Activated T-cell treated with anti-CD3 and anti-CD28 coated beads for 1 hour (primary cell): ENCODE measurements around the gene PPP1R3C.

ENCODE experiments used
- DNase-seq: peaks from one replicate; pipeline ENCODE4 v3.0.0-alpha.2; 2020; ENCODE audit warnings: low read depth

PPP1R3C gene

DNA sequence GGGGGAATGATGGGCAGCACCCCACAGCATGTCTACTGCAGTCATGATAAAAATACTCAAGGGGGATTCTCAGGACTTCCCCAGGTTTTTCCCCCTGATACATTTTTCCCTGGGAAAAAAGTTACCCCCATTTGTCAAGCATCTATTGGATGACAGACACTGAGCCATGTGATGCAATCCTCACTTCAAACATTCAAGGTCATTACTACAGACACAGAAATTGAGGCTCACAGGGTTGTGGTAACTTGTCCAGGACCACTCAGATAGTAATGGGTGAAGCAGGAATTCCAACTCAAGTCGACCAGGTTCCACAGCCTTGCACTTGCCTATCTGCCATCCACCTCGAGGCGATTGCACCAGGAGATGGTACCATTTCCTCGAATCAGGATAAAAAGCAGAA, 31.7 kb downstream of the PPP1R3C start:
- no peak for DNase-seq

- no peak for DNase-seq
These were observed 34.5 kb downstream of the PPP1R3C start for GRCh38 chr10:91598211-91598977.

- DNase-seq, result no peak
These were observed 35.5 kb downstream of the PPP1R3C start for GRCh38 chr10:91597197-91597881.

DNA sequence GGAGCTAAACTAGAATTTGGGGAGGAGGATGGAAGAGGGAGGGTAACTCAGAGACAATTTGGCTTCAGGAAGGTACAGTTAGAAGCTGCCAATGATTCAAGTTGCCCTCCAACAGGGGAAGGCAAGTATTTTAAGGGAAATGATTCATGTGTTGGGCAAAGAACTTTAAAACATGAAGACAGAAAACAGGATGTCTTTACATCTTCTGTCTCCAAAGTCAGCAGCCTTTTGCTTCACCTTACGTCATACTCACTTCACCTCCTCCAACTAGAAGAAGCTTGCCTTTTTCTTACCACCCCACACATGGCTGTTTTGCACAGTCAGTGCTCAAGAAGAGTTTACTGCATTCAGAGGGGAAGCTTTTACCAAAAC, 36.1 kb downstream of the PPP1R3C start:
- no peak for DNase-seq

DNA sequence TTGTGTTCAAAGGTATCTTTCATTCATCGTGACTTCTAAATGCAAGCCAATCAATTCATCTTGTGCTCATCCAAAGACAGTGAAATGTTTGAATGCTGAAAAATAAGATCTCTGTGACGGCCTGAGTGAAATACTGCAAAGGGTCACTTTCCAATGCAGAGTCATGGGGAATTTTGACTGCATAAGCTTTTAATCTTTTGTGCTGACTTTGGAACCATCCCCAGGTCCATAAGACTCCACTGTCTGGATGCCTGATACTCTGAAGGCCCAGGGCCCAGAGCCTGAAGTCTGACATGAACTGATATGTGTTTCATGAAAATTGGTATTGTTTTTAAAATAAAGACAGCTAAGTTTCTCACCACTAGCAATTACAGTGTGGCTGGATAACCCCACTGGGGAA, 39.0 kb downstream of the PPP1R3C start:
- DNase-seq, result no peak

DNA sequence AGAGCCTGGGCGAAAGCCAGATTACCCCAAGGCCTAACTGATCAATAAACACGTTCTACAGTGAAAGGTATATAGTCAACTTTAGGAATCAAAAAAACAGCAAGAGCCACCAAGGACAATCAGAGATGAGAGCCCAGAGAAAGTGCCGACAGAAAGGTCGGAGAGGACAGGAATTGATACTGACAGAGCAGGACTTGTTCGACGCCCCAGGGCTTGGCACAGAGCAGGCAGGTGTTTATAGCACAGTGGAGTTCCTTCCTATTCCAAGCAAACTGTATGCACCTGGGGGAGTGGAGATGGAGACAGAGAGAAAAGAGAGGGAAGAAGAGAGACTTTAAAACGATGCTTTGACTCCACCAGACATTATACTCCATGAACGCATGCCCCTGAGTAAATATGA, 39.5 kb downstream of the PPP1R3C start:
- no peak for DNase-seq

- no peak for DNase-seq
These were observed 40.5 kb downstream of the PPP1R3C start for GRCh38 chr10:91592266-91592975.

DNA sequence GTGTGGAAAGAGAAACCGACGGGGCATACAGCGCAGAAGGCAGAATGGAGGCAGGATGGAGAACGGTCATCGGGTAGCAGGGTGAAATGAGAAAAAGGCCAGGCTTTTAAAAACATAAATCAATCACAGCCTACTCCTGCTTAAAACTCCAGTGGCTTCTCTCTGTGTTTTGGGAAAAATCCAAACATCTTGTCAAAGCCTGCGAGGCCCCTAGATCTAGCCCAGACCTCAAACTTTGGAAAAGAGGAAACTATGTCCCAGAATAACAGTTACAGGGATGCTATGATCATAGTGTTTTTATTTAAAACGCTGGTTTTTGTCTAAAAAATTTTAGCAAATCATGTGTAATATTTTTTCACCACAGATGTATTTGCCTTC, 41.1 kb downstream of the PPP1R3C start:
- DNase-seq, result no peak

DNA sequence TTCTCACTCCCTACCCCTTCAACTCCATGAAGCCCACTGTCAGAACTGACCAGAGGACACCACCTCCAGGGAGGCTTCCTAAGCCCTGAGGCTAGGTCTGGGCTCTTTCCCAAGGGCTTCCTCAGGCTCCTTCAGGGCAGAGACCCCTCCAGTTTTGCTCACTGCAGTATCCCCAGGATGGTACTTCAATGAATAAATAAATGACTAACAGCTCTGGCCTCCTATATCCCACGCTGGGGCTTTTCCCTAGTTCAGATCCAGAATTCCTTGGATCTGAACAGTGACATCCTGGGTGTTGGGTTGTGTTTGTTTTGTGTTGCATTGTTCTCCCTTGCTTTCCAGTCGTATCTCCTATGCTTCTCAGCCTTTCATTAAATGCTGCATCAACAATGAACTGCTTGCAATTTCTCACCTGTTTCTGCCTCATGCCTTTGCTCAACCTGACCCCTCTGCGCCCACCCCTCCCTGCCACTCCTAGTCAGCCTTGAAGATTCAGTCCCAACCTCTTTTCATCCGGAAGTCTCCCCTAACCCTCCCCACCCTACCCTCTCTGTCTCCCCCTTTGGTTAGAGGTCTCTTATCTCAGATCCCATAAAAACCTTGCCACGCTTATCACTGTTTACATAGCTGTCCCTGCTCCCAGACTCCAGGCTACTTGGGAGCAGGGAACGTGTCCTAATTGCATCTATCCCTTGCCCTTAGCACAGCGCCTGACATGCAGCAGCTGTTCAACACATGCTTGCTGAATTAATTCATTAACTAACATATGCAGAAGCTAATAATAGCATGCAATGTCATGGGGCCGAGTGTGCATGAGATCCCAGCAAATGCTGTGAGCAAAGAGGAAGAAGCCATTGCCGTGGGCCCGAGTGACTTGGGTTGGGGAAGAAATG, 41.7 kb downstream of the PPP1R3C start:
- DNase-seq, result no peak

DNA sequence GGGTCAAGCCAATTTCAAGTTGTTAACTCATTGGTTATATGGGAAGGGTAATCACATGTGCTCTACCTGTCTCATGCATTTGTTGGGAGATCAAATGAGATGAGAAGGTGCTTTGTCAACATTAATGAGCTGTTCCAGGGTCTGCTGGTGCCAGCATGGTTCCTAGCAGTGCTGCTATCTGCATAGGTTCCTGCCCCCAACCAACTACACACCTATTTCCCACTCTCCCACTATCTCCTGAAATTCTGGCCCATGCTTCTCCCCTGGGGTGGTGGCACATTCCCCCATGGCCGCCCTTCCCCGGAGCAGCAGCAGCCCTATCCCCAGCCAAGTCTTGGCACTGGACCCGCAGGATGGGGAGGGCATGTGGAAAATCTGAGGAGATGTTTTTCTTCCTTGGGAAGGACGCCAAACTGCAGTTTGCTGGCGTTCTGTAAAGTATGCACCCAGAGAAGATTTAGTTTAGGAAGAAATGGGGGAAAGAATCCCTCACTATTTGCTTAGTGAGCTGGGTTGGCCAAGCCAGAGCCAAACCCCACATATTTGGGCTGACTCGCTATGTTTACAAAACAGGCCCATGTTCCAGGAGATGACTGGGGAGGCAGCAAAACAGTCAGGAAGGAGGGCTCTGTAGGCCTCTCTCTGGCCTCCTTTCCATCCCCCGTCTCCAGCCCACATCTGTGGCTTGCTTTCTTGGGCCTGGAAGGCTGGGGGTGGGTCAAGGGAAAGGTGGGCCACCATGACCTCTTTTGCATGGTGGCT, 42.5 kb downstream of the PPP1R3C start:
- no peak for DNase-seq

DNA sequence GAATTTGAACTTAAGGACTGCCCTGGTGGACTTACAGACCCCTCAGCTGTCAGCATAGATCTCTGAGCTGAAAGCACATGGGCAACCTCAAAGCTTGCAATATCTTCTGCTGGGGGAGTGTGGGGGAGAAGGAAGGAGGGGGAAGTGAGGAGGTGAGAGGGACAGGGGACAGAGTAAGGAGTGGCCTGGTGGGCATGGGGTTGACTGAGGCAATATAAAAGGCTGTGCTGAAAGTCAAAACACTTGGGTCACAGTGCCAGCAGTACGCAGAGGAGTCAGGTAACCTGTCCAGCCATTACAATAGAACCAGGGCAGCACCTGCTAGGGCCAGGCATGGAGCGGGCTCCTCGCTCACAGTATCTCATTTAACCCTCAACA, 43.2 kb downstream of the PPP1R3C start:
- no peak for DNase-seq

- no peak for DNase-seq
These were observed 43.7 kb downstream of the PPP1R3C start for GRCh38 chr10:91589015-91589657.

GRCh38 chr10:91587710-91588638, 44.9 kb downstream of the PPP1R3C start:
- no peak for DNase-seq

GRCh38 chr10:91582153-91582554, 50.7 kb downstream of the PPP1R3C start:
- no peak for DNase-seq

GRCh38 chr10:91579329-91579985, 53.4 kb downstream of the PPP1R3C start:
- DNase-seq, result no peak
